ENCODE results near the gene BOD1. TPM values are rescaled to one million over a fixed set of nuclear protein-coding genes. Genes with fewer than 3 reads are reported as not detected.
A peak's percentile ranks its signal among the peaks of the same experiment; 100 is the strongest.

The BOD1 gene
- total and polyA plus RNA-seq, 9 of the 15 experiments (the other 6 are each of a cell fraction or from before 2014, with no cell fraction given), result 10.1 to 31.6 (median 22.6) TPM

GRCh38 chr5:173616577-173617118 is at the start of gene BOD1 (continued):
- TF ChIP-seq ATF3 (IDR thresholded peaks at IDR 0.05) (0 out of 2 replicates have a peak, but pooled peaks have one; percentile 27), ATF3 (CRISPR knock-in tag; conservative IDR thresholded peaks at IDR 0.05) (no peak), ZC3H11A (IDR thresholded peaks at IDR 0.05; ENCODE audit: low read depth, low read length) (no peak), LEF1 (IDR thresholded peaks at IDR 0.05) (peak; percentile 18; the same call in 1 of the 2 replicates), CHD2 (IDR thresholded peaks at IDR 0.05; ENCODE audit: low read depth, low read length) (peak; percentile 62; the same call in 1 of the 2 replicates), MYNN (IDR thresholded peaks at IDR 0.05) (no peak), MYNN (CRISPR knock-in tag; IDR thresholded peaks at IDR 0.05) (no peak), ZNF165 (CRISPR knock-in tag; IDR thresholded peaks at IDR 0.05; ENCODE audit: borderline replicate concordance) (0 out of 2 replicates have a peak, but pooled peaks have one; percentile 57), ETV5 (CRISPR knock-in tag; IDR thresholded peaks at IDR 0.05; ENCODE audit: low read depth) (no peak), ZBED1 (IDR thresholded peaks at IDR 0.05) (no peak), ZNF764 (CRISPR knock-in tag; IDR thresholded peaks at IDR 0.05; ENCODE audit: low read depth) (no peak), GABPA (tag; conservative IDR thresholded peaks at IDR 0.05; ENCODE audit: low read depth) (peak; percentile 76), RBBP5 (IDR thresholded peaks at IDR 0.05; ENCODE audit: borderline replicate concordance, insufficient read depth, low read length, poor library complexity, severe bottlenecking) (no peak), HBP1 (CRISPR knock-in tag; IDR thresholded peaks at IDR 0.05) (peak; percentile 57), PYGO2 (tag; IDR thresholded peaks at IDR 0.05) (peak; percentile 53; the same call in 1 of the 2 replicates), PML (IDR thresholded peaks at IDR 0.05; ENCODE audit: low read length) (peak; percentile 64; the same call in 1 of the 2 replicates), GMEB1 (CRISPR knock-in tag; IDR thresholded peaks at IDR 0.05) (peak; percentile 77), ZNF175 (CRISPR knock-in tag; IDR thresholded peaks at IDR 0.05; ENCODE audit: low read depth) (peak; percentile 97), ZNF311 (CRISPR knock-in tag; IDR thresholded peaks at IDR 0.05) (peak; percentile 89; the same call in 1 of the 2 replicates), SRSF9 (IDR thresholded peaks at IDR 0.05; ENCODE audit: borderline replicate concordance, low read depth, low read length) (no peak), BCLAF1 (IDR thresholded peaks at IDR 0.05; ENCODE audit: borderline replicate concordance in 1 of 2, control insufficient read depth in 1 of 2, low read depth in 2 of 2, low read length in 1 of 2) (no peak), COPS2 (conservative IDR thresholded peaks at IDR 0.05) (no peak), STAT5A (IDR thresholded peaks at IDR 0.05; ENCODE audit: borderline replicate concordance, low read length) (peak; percentile 9; the same call in 1 of the 2 replicates)

Measured in K562 (cell line).